ENCODE results near the gene TPM3.
"Not testable (repeated sequence)": the region's sequence is repeated elsewhere in the genome, so short reads cannot be mapped to it uniquely, and the experiment has no call there.

- TF ChIP-seq CTCF, POLR2A (IDR thresholded peaks at IDR 0.05): not testable (repeated sequence)
These were observed 39.2 kb upstream of the TPM3 start for GRCh38 chr1:154231112-154231511.
